ENCODE measurements around the gene R3HDM2.

R3HDM2 gene

DNA sequence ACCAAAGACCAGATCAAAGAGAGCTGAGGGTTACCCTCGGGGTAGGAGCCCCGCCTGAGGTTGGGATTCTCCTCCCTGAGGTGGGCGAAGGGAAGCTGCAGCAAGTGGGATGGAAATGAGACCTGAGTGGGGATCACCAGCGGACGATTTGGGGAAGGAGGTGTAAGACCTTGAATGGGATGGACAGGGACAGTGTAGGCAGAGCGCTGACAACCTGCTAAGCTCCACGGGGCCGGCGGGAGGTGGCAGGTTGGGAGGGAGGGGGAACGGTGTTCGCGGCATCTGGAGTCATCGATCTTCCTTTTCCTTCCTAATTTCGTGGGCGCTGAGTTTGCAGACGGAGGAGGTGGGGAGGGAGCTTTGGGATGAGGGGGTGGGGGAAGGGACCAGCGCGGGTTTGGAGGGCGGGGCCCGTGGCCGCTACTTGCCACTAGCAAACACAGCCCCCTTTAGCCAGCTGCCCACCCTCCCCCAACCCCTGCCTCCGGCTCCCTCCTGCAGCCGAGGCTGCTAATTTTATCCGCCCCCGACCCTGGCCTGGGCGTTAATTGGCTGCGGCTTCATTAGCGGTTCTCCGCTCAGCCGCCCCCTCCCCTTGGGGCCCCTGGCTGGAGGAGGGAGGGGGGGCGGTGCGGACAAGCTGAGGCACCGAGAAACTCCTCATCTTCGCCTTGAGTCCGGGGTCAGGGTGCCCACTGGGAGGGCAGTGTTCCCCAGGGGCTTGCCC, 204.1 kb downstream of the R3HDM2 start:
- TF ChIP-seq, protein P1, sequence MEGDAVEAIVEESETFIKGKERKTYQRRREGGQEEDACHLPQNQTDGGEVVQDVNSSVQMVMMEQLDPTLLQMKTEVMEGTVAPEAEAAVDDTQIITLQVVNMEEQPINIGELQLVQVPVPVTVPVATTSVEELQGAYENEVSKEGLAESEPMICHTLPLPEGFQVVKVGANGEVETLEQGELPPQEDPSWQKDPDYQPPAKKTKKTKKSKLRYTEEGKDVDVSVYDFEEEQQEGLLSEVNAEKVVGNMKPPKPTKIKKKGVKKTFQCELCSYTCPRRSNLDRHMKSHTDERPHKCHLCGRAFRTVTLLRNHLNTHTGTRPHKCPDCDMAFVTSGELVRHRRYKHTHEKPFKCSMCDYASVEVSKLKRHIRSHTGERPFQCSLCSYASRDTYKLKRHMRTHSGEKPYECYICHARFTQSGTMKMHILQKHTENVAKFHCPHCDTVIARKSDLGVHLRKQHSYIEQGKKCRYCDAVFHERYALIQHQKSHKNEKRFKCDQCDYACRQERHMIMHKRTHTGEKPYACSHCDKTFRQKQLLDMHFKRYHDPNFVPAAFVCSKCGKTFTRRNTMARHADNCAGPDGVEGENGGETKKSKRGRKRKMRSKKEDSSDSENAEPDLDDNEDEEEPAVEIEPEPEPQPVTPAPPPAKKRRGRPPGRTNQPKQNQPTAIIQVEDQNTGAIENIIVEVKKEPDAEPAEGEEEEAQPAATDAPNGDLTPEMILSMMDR (IDR thresholded peaks at IDR 0.05; ENCODE audit: borderline replicate concordance, insufficient read depth, low read depth, low read length) = no peak
- H3K4me3 ChIP-seq (ENCODE audit: low read depth, low read length) = no peak overlapping the region

DNA sequence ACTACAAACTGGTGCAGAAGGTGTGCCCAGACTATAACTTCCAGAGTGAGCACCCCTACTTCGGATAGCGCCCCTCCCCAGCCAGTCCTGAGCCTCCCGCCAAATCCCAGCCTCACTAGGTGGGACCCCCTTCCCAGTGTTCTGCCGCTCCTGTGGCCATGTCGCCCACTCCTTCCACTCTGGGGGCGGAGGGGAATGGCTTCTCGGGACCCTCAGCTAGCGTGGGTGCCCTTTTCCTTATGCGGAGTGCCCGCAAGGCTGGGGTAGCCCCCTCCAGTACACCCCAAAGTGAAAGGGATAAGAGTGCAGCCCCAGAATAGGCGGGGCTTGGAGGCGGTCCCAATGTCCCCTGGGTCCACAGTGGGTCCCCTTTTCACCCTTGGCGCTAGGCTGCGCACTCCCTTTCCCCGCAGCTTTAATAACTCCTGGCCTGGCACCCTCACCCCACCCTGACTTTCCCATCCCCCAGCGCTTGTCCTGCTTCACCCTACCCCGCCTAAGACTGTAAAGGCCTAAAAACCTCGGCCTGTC, 205.1 kb downstream of the R3HDM2 start:
- H3K4me3 ChIP-seq (ENCODE audit: low read depth, low read length) = no peak overlapping the region
- TF ChIP-seq, protein P1 (IDR thresholded peaks at IDR 0.05; ENCODE audit: borderline replicate concordance, insufficient read depth, low read depth, low read length) = no peak

- TF ChIP-seq, protein P1 (IDR thresholded peaks at IDR 0.05; ENCODE audit: borderline replicate concordance, insufficient read depth, low read depth, low read length) = peak; percentile 81
- H3K4me3 ChIP-seq (ENCODE audit: low read depth, low read length) = no peak overlapping the region
These were observed 205.7 kb downstream of the R3HDM2 start for GRCh38 chr12:57224973-57225679.

- TF ChIP-seq, protein P1 (IDR thresholded peaks at IDR 0.05; ENCODE audit: borderline replicate concordance, insufficient read depth, low read depth, low read length) = no peak
- no peak overlapping the region for H3K4me3 ChIP-seq (ENCODE audit: low read depth, low read length)
These were observed 206.4 kb downstream of the R3HDM2 start for GRCh38 chr12:57224278-57224972.

DNA sequence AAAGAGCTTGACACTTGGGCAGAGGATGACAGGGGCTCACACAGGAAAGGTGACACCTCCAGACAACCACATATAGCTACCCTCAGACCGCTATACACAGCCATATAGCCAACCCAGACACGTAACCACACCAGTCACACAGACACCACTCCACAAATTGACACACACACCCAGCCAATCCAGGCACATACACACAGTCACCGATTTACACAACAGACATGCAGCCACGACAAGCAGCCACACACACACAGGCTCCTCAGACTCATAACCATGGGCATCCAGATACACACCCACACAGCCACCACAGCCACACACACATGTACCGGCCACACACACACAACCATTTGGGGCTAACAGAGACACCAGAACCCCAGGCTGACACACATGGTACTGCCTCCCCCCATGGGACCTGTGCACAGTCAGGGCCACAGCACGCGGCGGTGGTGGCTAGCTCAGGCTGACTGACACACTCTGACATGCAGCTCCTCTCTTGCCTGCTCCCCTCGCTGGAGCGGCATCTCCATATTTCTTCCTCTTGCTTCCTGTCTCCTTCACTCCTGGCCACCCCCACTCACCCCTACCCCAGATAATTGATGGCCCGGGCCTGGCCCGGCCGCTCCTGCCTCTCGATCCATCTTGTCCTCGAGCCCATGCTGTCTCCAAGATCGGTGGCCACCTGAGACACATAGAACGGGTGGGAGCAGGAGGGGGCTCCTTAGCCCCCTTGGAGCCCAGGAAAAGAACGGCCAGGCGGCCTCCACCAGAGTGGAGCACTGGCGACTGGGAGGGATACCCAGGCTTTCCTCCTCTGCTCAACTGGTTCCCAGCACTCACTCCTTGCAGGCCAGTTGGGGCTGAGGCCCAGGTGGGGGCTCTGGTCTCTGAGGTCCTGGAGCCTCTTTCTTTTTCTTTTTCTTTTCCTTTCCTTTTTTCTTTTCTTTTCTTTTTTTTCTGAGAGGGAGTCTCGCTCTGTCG, 207.4 kb downstream of the R3HDM2 start:
- H3K4me3 ChIP-seq (ENCODE audit: low read depth, low read length) = no peak overlapping the region
- TF ChIP-seq, protein P1 (IDR thresholded peaks at IDR 0.05; ENCODE audit: borderline replicate concordance, insufficient read depth, low read depth, low read length) = no peak

Data from GM12875 (cell line).